Panc1 (cell line): ENCODE results near the gene ABCC4. TPM values are rescaled to one million over a fixed set of nuclear protein-coding genes. Genes with fewer than 3 reads are reported as not detected.

Source experiments
- ATAC-seq: fragments of 200-7000 bp; cut with Tn5 transposase; 2 replicates; pipeline ENCODE4 v1.9.1; 2020; ENCODE audit warnings: mild to moderate bottlenecking, moderate library complexity
- BruUV-seq: library from RNA; stranded (reverse); fragments of 400-500 nt; replicated peaks from 2 replicates; lab custom pipeline; 2021; lab: Mats Ljungman, UMichigan
- CTCF ChIA-PET: fragments of 300-600 bp; sonication (Branson Sonifier 250); formaldehyde crosslinking; loops from one replicate; lab custom pipeline; 2022; ENCODE audit warnings: antibody characterized with exemption; lab: Charles Lee
- POLR2A ChIA-PET: fragments of 300-600 bp; sonication (Branson Sonifier 250); formaldehyde crosslinking; loops from one replicate; lab custom pipeline; 2022; ENCODE audit warnings: antibody characterized with exemption; lab: Charles Lee
- DNase-seq: peaks from one replicate; pipeline ENCODE4 v3.0.0-alpha.2; 2010; ENCODE audit warnings: low read depth, low spot score
- H3K27ac ChIP-seq: 2 replicates; pipeline ENCODE4 v1.5.1; 2011; ENCODE audit warnings: mild to moderate bottlenecking, low read length, inconsistent platforms
- H3K27me3 ChIP-seq: fragments of 200-500 bp; sonication (Bioruptor generic); 2 replicates; pipeline ENCODE4 v1.6.0; 2014; ENCODE audit warnings: low read length, inconsistent platforms; ENCODE audit not compliant: control insufficient read depth, insufficient read depth
- H3K36me3 ChIP-seq: fragments of 200-500 bp; sonication (Bioruptor generic); 2 replicates; pipeline ENCODE4 v1.5.1; 2014; ENCODE audit warnings: inconsistent platforms, mild to moderate bottlenecking, low read length, moderate library complexity; ENCODE audit not compliant: control insufficient read depth, insufficient read depth
- H3K4me1 ChIP-seq: 2 replicates; pipeline ENCODE4 v1.5.1; 2011; ENCODE audit warnings: inconsistent platforms, mild to moderate bottlenecking, low read length, moderate library complexity; ENCODE audit not compliant: control insufficient read depth, insufficient read depth
- H3K4me3 ChIP-seq, 2 experiments: 2 replicates each; pipeline ENCODE4 v1.5.1; 2011 to 2012; ENCODE audit warnings: low read depth in 2 of 2, low read length in 2 of 2, mild to moderate bottlenecking in 2 of 2, inconsistent platforms in 1 of 2, moderate library complexity in 1 of 2
- H3K9me3 ChIP-seq: fragments of 200-500 bp; sonication (Bioruptor generic); 2 replicates; pipeline ENCODE4 v1.5.1; 2014; ENCODE audit warnings: low read depth, mild to moderate bottlenecking, inconsistent platforms, low read length, moderate library complexity; ENCODE audit not compliant: control insufficient read depth, insufficient read depth
- POLR2AphosphoS5 ChIP-seq: IDR thresholded peaks from 2 replicates; pipeline ENCODE4 v1.6.1; 2012; ENCODE audit warnings: mild to moderate bottlenecking, low read depth, low read length, moderate library complexity
- SIN3A ChIP-seq: IDR thresholded peaks from 2 replicates; pipeline ENCODE4 v1.6.1; 2012; ENCODE audit warnings: low read depth, mild to moderate bottlenecking, low read length, moderate library complexity, borderline replicate concordance; ENCODE audit not compliant: insufficient read depth
- TCF7L2 ChIP-seq: IDR thresholded peaks from 2 replicates; pipeline ENCODE4 v1.6.1; 2011; ENCODE audit warnings: mild to moderate bottlenecking, low read depth, low read length, inconsistent platforms
- in situ Hi-C: cut with HindIII; loops from 2 replicates; pipeline ENCODE4 v1.10.0; 2016; ENCODE audit warnings: low sequenced_read_pairs, low pct_unique_long_range_greater_than_20kb
- intact Hi-C: fragments of 100-400 bp; cut with micrococcal nuclease; formaldehyde crosslinking; loops from one replicate; pipeline ENCODE4 v1.10.0; 2022; ENCODE audit not compliant: unreplicated experiment
- total RNA-seq: library from RNA; stranded (reverse); gene quantifications from one replicate; pipeline ENCODE4 v1.2.1, GENCODE V29; 2021; ENCODE audit not compliant: unreplicated experiment
- TF ChIP-seq, protein P1 (sequence below): fragments of 450-650 bp; IDR thresholded peaks from 2 replicates; pipeline ENCODE4 v1.5.1; 2017; ENCODE audit warnings: mild to moderate bottlenecking
- TF ChIP-seq, protein P2 (sequence below), 2 experiments: IDR thresholded peaks; 2 replicates each; pipeline ENCODE4 v1.6.1; 2011 to 2012; ENCODE audit warnings: low read depth in 2 of 2, control low read depth in 1 of 2, low read length in 1 of 2, mild to moderate bottlenecking in 1 of 2, moderate library complexity in 1 of 2; ENCODE audit not compliant: insufficient read depth in 1 of 2

ABCC4 gene
- total RNA-seq, 1 experiment from 2014 or later, result 69.3 TPM

GRCh38 chr13:94987081-94987480 lies 314.2 kb downstream of the ABCC4 start:
- ATAC-seq, result no peak
- H3K4me3 ChIP-seq, result no peak overlapping the region
- in situ Hi-C loops (no loop called here), intact Hi-C loops (no loop called here)
- H3K27ac ChIP-seq, result no peak overlapping the region
- H3K36me3 ChIP-seq, result no peaks in the 10 kb centered on the region
- H3K9me3 ChIP-seq, result peaks cover 5% of the 10 kb centered on the region; the same call in 1 of the 2 replicates
- TF ChIP-seq POLR2AphosphoS5 (no peak), TCF7L2 (no peak)
- TF ChIP-seq, protein P1, sequence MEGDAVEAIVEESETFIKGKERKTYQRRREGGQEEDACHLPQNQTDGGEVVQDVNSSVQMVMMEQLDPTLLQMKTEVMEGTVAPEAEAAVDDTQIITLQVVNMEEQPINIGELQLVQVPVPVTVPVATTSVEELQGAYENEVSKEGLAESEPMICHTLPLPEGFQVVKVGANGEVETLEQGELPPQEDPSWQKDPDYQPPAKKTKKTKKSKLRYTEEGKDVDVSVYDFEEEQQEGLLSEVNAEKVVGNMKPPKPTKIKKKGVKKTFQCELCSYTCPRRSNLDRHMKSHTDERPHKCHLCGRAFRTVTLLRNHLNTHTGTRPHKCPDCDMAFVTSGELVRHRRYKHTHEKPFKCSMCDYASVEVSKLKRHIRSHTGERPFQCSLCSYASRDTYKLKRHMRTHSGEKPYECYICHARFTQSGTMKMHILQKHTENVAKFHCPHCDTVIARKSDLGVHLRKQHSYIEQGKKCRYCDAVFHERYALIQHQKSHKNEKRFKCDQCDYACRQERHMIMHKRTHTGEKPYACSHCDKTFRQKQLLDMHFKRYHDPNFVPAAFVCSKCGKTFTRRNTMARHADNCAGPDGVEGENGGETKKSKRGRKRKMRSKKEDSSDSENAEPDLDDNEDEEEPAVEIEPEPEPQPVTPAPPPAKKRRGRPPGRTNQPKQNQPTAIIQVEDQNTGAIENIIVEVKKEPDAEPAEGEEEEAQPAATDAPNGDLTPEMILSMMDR, result no peak
- TF ChIP-seq, protein P2, sequence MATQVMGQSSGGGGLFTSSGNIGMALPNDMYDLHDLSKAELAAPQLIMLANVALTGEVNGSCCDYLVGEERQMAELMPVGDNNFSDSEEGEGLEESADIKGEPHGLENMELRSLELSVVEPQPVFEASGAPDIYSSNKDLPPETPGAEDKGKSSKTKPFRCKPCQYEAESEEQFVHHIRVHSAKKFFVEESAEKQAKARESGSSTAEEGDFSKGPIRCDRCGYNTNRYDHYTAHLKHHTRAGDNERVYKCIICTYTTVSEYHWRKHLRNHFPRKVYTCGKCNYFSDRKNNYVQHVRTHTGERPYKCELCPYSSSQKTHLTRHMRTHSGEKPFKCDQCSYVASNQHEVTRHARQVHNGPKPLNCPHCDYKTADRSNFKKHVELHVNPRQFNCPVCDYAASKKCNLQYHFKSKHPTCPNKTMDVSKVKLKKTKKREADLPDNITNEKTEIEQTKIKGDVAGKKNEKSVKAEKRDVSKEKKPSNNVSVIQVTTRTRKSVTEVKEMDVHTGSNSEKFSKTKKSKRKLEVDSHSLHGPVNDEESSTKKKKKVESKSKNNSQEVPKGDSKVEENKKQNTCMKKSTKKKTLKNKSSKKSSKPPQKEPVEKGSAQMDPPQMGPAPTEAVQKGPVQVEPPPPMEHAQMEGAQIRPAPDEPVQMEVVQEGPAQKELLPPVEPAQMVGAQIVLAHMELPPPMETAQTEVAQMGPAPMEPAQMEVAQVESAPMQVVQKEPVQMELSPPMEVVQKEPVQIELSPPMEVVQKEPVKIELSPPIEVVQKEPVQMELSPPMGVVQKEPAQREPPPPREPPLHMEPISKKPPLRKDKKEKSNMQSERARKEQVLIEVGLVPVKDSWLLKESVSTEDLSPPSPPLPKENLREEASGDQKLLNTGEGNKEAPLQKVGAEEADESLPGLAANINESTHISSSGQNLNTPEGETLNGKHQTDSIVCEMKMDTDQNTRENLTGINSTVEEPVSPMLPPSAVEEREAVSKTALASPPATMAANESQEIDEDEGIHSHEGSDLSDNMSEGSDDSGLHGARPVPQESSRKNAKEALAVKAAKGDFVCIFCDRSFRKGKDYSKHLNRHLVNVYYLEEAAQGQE (IDR thresholded peaks at IDR 0.05; ENCODE audit: insufficient read depth in 1 of 2, low read depth in 2 of 2, low read length in 1 of 2), result no peak
- H3K4me1 ChIP-seq, result no peaks in the 10 kb centered on the region
- ChIA-PET POLR2A (no interaction called here), CTCF (no interaction called here)
- no TSS peak for BruUV-seq
- DNase-seq, result no peak
- no peaks in the 10 kb centered on the region for H3K27me3 ChIP-seq

- TF ChIP-seq SIN3A, result no peak
- TF ChIP-seq POLR2AphosphoS5, result no peak
- TF ChIP-seq, protein P2 (IDR thresholded peaks at IDR 0.05; ENCODE audit: insufficient read depth in 1 of 2, low read depth in 2 of 2, low read length in 1 of 2), result no peak
- TF ChIP-seq TCF7L2, result no peak
- TF ChIP-seq, protein P1, result no peak
- H3K27ac ChIP-seq, result no peak overlapping the region
- in situ Hi-C loops (no loop called here), intact Hi-C loops (no loop called here)
- no peaks in the 10 kb centered on the region for H3K4me1 ChIP-seq
- ChIA-PET CTCF (no interaction called here), POLR2A (no interaction called here)
- H3K9me3 ChIP-seq, result peaks cover 5% of the 10 kb centered on the region; the same call in 1 of the 2 replicates
- no TSS peak for BruUV-seq
- H3K4me3 ChIP-seq, result no peak overlapping the region
- no peak for DNase-seq
- no peak for ATAC-seq
- no peaks in the 10 kb centered on the region for H3K27me3 ChIP-seq
- H3K36me3 ChIP-seq, result no peaks in the 10 kb centered on the region
Measured at GRCh38 chr13:94984958-94985357, 316.3 kb downstream of the ABCC4 start.
